IPS-NIHi7 (cell line): ENCODE results near the gene ORMDL2.
"Not testable (repeated sequence)": the region's sequence is repeated elsewhere in the genome, so short reads cannot be mapped to it uniquely, and the experiment has no call there.

ENCODE experiments used
- DNase-seq: peaks from one replicate; pipeline ENCODE4 v3.0.0; 2012; ENCODE audit warnings: mixed read lengths; ENCODE audit errors: extremely low spot score

ORMDL2 gene

GRCh38 chr12:55852740-55853139 lies 34.9 kb downstream of the ORMDL2 start:
- no peak for DNase-seq

GRCh38 chr12:55861396-55861795 lies 43.6 kb downstream of the ORMDL2 start:
- DNase-seq = no peak

GRCh38 chr12:55861871-55862270 lies 44.0 kb downstream of the ORMDL2 start:
- no peak for DNase-seq

- no peak for DNase-seq
These were observed 44.4 kb downstream of the ORMDL2 start for GRCh38 chr12:55862286-55862685.

- not testable (repeated sequence) for DNase-seq
These were observed 45.1 kb downstream of the ORMDL2 start for GRCh38 chr12:55862931-55863330.

DNA sequence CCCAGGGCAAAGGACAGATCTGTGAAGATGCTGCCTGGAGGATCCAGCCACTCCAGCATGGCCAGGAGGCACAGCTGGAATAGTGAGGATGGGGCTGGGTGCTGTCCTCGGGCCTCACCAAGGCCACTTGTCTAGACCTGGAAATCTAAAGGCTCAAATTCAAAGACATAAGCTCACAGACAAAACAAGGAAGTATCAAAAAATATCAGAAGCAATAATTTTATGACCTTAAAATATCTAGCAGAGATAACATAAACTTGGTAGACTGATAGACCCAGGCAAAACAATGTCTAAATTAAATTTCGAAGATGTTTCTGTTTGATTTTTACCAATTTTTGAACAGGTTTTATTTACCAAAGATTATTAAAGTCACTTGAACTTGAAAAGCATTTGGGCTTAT lies 47.5 kb downstream of the ORMDL2 start:
- DNase-seq = no peak

GRCh38 chr12:55866454-55867004 lies 48.7 kb downstream of the ORMDL2 start:
- DNase-seq = not testable (repeated sequence)
